ENCODE data around the gene SPATA18.

- TF ChIP-seq, protein P1, sequence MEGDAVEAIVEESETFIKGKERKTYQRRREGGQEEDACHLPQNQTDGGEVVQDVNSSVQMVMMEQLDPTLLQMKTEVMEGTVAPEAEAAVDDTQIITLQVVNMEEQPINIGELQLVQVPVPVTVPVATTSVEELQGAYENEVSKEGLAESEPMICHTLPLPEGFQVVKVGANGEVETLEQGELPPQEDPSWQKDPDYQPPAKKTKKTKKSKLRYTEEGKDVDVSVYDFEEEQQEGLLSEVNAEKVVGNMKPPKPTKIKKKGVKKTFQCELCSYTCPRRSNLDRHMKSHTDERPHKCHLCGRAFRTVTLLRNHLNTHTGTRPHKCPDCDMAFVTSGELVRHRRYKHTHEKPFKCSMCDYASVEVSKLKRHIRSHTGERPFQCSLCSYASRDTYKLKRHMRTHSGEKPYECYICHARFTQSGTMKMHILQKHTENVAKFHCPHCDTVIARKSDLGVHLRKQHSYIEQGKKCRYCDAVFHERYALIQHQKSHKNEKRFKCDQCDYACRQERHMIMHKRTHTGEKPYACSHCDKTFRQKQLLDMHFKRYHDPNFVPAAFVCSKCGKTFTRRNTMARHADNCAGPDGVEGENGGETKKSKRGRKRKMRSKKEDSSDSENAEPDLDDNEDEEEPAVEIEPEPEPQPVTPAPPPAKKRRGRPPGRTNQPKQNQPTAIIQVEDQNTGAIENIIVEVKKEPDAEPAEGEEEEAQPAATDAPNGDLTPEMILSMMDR (IDR thresholded peaks at IDR 0.05), result no peak
- no peak for TF ChIP-seq POLR2A (IDR thresholded peaks at IDR 0.05)
- no peak for TF ChIP-seq EP300 (IDR thresholded peaks at IDR 0.05)
Observed at GRCh38 chr4:52093466-52093865, 42.4 kb downstream of the SPATA18 start.

Data from sigmoid colon (tissue), 4 donors.